GM10248 (cell line): ENCODE results near the gene GLMP.

Experiments used
- CTCF ChIA-PET: fragments of 300-600 bp; sonication (Branson Sonifier 250); formaldehyde crosslinking; extraction: SDS; loops from one replicate; lab custom pipeline; 2021; ENCODE audit warnings: antibody characterized with exemption; lab: Yijun Ruan, JAX
- POLR2A ChIA-PET: fragments of 350-650 bp; sonication (Branson Sonifier 250); formaldehyde crosslinking; extraction: SDS; loops from one replicate; lab custom pipeline; 2020; ENCODE audit warnings: antibody characterized with exemption; lab: Yijun Ruan, JAX
- DNase-seq: peaks from one replicate; pipeline ENCODE4 v3.0.0; 2012; ENCODE audit errors: extremely low spot score
- TF ChIP-seq, protein P1 (sequence below): IDR thresholded peaks from 2 replicates; pipeline ENCODE4 v1.5.1; 2012; ENCODE audit warnings: mild to moderate bottlenecking, low read depth; ENCODE audit errors: extremely low read depth, missing control alignments, control extremely low read depth

The GLMP gene

DNA sequence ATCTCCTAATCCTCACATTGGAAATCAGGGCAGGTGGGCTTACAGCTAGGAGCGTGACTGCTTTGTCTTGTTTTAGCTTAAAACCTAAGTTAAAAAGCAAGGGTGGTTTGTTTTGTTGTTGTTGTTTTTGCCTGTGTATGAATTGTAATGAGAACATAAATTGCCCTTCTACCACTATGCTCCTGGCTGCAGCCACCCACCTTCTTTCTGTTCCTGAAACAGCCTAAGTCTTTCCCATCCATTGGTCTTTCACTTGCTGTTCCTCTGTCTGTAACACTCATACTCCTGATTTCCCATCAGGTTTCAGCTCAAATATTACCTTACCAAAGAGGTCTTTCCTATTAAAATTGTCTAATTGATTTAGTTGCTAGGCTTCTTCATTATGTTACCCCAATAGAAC, 12.0 kb downstream of the GLMP start:
- TF ChIP-seq, protein P1, sequence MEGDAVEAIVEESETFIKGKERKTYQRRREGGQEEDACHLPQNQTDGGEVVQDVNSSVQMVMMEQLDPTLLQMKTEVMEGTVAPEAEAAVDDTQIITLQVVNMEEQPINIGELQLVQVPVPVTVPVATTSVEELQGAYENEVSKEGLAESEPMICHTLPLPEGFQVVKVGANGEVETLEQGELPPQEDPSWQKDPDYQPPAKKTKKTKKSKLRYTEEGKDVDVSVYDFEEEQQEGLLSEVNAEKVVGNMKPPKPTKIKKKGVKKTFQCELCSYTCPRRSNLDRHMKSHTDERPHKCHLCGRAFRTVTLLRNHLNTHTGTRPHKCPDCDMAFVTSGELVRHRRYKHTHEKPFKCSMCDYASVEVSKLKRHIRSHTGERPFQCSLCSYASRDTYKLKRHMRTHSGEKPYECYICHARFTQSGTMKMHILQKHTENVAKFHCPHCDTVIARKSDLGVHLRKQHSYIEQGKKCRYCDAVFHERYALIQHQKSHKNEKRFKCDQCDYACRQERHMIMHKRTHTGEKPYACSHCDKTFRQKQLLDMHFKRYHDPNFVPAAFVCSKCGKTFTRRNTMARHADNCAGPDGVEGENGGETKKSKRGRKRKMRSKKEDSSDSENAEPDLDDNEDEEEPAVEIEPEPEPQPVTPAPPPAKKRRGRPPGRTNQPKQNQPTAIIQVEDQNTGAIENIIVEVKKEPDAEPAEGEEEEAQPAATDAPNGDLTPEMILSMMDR, result no peak
- DNase-seq, result no peak
- ChIA-PET CTCF (interaction anchor here (0.9 to 4.3 kb wide), 15 partner anchors 10 to 204 kb away, joined by 3 to 19 read pairs (median 4); no protein-coding TSS in a partner anchor), POLR2A (interaction anchor here (0.8 to 1.2 kb wide), 2 partner anchors 90 to 181 kb away, joined by 3 read pairs; partner anchors contain the start of gene SLC25A44)

DNA sequence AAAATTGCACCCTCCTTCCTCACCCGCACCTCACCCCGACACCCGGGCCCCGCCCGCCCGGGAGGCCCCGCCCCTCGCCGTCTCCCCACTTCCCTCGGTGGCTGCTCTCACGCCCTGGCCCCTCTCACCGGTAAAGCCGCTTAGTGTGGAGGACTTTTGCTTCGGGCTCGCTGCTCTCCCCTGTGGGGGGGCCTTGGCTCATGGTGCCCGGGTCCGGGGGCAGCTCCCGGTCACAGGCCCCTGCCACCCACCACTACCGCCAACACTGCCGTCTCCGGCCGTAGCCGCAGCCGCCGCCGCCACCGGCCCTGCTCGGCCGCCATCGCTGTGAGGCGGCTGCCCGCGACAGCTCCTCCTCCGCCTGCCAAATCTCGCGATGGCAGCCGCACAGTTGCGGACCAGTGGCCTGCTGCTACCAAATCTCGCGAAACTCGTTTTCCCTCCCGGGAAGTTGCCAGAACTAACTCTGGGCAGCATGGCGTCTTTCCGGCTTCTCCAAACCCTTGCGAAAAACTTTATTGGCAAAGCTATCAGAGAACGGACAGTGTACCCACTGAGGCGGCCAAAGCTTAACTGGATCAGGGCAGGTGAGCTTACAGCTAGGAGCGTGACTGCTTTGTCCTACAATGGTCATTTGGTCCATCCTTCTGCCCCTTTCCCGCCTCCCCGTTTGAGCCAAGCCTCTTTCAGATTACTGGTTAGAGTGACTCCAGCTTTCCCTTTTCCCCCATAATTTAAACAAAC, 12.8 kb downstream of the GLMP start, which contains the start of gene SMG5:
Gene SMG5, minus strand, starts transcription at position 347 of the 744 bp plus-strand sequence. Its CDS starts 145 bp downstream, at position 202.
- ChIA-PET CTCF (interaction anchor here (1.0 to 4.3 kb wide), 13 partner anchors 9 to 203 kb away, joined by 3 to 19 read pairs (median 4); no protein-coding TSS in a partner anchor), POLR2A (interaction anchor here (0.6 to 1.2 kb wide), 4 partner anchors 53 to 1617 kb away, joined by 3 to 5 read pairs (median 3); partner anchors contain the start of gene SLC25A44)
- TF ChIP-seq, protein P1, result no peak
- DNase-seq, result peak; percentile 95

DNA sequence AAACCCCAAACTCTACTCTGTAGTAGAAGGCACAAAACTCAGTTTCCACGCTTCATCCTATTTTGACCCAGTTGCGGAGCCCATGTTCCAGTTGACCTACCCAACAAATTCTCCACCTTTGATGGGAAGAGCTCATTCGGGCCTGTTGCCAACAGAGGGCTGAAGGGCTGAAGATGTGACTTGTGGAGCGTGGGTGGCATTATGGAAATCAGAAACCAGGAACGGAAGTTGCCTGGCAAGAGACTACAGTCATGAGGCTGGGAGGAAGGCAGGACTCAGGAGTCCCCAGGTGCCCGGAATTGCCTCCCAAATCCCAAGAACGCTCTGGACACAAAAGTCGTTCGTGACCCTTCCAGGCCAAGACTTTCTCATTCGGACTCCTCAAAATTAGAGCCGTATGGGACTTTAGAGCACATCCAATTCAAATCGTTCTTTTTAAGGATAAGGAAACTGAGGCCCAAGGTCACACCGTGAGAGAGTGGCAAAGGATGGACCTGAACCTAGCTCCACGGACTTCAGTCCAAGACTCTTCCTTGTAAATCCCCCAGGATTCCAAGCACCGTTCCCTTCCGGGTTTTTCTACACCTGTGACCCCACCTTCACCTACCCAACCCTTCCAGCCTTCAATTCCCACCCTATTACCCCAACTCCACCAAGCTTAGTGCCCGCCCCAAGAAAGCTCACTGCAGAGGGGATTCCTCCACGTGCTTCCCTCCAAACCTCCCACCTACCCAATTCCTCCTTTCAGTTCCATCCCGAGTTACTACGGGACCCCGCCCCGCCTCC, 13.6 kb downstream of the GLMP start:
- POLR2A ChIA-PET, result interaction anchor here (0.5 to 1.1 kb wide), 5 partner anchors 13 to 1617 kb away, joined by 3 to 5 read pairs (median 3); no protein-coding TSS in a partner anchor
- CTCF ChIA-PET, result interaction anchor here (0.7 to 4.3 kb wide), 15 partner anchors 8 to 347 kb away, joined by 3 to 19 read pairs (median 4); partner anchors contain the start of genes KHDC4 and PMF1
- TF ChIP-seq, protein P1, result no peak
- DNase-seq, result no peak

DNA sequence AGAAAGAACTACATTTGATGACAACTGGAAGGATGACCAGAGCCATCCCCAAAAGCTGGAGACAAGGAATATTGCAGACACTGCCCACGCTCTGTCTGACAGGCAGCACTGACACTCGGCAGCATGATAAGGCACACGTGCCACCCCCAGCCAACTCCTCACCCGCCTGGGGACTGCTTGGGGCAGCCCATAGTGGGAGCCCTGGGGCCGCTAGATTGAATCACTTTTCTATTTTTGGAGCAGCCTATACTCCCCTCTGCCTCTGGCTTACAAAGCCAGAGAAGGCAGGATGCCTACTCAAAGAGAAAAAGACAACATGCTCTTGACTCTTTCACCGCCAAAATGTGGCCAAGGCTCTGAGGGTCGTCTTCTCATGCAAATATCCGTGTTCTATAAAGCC, 14.2 kb downstream of the GLMP start:
- peak; percentile 58 for DNase-seq
- POLR2A ChIA-PET, result interaction anchor here (0.5 to 0.7 kb wide), 3 partner anchors 13 to 746 kb away, joined by 3 to 5 read pairs (median 4); no protein-coding TSS in a partner anchor
- CTCF ChIA-PET, result interaction anchor here (0.7 to 4.3 kb wide), 12 partner anchors 8 to 346 kb away, joined by 3 to 19 read pairs (median 4); partner anchors contain the start of genes KHDC4 and PMF1

DNA sequence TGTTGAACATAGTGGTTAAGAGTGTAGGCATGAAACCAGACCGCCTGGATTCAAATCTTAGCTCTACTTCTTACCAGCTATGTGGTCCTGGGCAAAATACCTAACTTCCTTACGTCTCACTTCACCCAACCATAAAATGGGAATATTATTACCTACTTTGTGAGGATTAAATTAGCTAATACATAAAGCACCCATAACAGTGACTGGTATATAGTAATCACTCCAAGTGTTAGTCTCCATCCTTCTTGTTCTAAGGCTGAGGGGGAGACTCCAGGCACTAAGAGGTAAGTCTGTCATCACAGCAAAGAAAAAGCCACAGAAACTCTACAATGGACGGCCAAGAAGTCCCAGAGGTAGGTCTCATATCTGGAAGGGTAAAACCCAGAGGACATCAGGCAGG, 15.6 kb downstream of the GLMP start:
- TF ChIP-seq, protein P1, result no peak
- CTCF ChIA-PET, result interaction anchor here (0.9 to 1.7 kb wide), 7 partner anchors 9 to 139 kb away, joined by 3 to 6 read pairs (median 5); no protein-coding TSS in a partner anchor
- no peak for DNase-seq
- POLR2A ChIA-PET, result interaction anchor here (1.0 kb wide), 1 partner anchor 9 kb away, joined by 4 read pairs; no protein-coding TSS in a partner anchor

More for the DNA sequence above, 14.2 kb downstream of the GLMP start:
- TF ChIP-seq, protein P1, result no peak

DNA sequence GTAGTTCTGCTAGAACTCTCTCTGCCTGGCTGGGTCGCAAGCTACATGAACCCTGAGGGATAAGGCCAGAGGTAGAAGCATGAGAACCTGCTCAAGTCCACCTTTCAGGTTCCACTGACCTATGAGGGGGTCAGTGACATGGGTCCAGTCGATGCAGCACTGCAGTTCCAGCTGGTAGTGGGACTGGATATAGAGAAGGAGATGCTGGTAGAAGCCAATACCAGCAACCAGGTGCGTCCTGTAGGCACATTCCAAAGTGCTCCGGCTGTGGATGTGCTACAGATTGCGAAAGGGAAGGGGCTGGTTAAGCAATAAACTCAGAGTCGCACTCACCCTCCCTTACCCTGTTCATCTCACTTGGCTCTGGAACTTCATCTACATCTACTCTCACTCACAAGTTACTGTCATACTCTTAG, 18.5 kb downstream of the GLMP start:
- DNase-seq, result no peak
- POLR2A ChIA-PET, result interaction anchor here (0.7 kb wide), 1 partner anchor 43 kb away, joined by 3 read pairs; no protein-coding TSS in a partner anchor
- TF ChIP-seq, protein P1, result no peak
- CTCF ChIA-PET, result interaction anchor here (0.7 to 1.6 kb wide), 6 partner anchors 14 to 52 kb away, joined by 3 to 6 read pairs (median 4); partner anchors contain the start of gene PAQR6
